Posterior vena cava (tissue), 2 donors: ENCODE results near the gene RFT1. TPM values are rescaled to one million over a fixed set of nuclear protein-coding genes. Genes with fewer than 3 reads are reported as not detected.

ENCODE experiments used
- DNase-seq: peaks from one replicate; pipeline ENCODE4 v3.0.0-alpha.2; 2020; ENCODE audit warnings: low spot score
- intact Hi-C, 2 donors: fragments of 100-400 bp; cut with DNase I; formaldehyde crosslinking; loops; one replicate each; pipeline versions ENCODE4 v1.14.1 to v1.14.2; 2022 to 2023
- long read RNA-seq, 2 donors: library from polyadenylated mRNA; unstranded; transcript quantifications; one replicate each; pipeline ENCODE4 v2.0.0, GENCODE V29; 2020 to 2021
- total RNA-seq, 2 donors: library from RNA; stranded (reverse); fragmentation: NEBNext Ultra II Directional; extraction: Animal tissue kit (Norgen Biotek cat#: 25700); gene quantifications; one replicate each; pipeline ENCODE4 v1.2.1, GENCODE V29; 2021
- donor health status: DM: yes; HTN: yes; CAD: no.
- donor health status: DM: yes; HTN: yes; CAD: no.

The RFT1 gene, protein sequence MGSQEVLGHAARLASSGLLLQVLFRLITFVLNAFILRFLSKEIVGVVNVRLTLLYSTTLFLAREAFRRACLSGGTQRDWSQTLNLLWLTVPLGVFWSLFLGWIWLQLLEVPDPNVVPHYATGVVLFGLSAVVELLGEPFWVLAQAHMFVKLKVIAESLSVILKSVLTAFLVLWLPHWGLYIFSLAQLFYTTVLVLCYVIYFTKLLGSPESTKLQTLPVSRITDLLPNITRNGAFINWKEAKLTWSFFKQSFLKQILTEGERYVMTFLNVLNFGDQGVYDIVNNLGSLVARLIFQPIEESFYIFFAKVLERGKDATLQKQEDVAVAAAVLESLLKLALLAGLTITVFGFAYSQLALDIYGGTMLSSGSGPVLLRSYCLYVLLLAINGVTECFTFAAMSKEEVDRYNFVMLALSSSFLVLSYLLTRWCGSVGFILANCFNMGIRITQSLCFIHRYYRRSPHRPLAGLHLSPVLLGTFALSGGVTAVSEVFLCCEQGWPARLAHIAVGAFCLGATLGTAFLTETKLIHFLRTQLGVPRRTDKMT
- total RNA-seq = 10 to 100 TPM; 13.6 to 15.7 TPM
- long read RNA-seq, donor 1, full-length matches to known transcripts = 7 of 9 reads
- long read RNA-seq, donor 1, partial matches to known transcripts = 0 of 9 reads
- long read RNA-seq, donor 1, other reads (novel, unspliced or antisense) = 2 of 9 reads
- long read RNA-seq, donor 2, full-length matches to known transcripts = 52 of 64 reads
- long read RNA-seq, donor 2, partial matches to known transcripts = 4 of 64 reads
- long read RNA-seq, donor 2, other reads (novel, unspliced or antisense) = 8 of 64 reads

- DNase-seq = peak; percentile 99
- intact Hi-C loops = loop anchor here (5.0 kb wide), 2 partner anchors 62 to 67 kb away; no protein-coding TSS in a partner anchor
Measured at GRCh38 chr3:53130179-53131061, at the start of gene RFT1. TSS of gene RFT1 (minus strand) at chr3:53130435. CDS start at chr3:53130400, 35 bp downstream.

GRCh38 chr3:53179580-53179979, 49.3 kb upstream of the RFT1 start:
- DNase-seq = no peak
- intact Hi-C loops = no loop called here

DNA sequence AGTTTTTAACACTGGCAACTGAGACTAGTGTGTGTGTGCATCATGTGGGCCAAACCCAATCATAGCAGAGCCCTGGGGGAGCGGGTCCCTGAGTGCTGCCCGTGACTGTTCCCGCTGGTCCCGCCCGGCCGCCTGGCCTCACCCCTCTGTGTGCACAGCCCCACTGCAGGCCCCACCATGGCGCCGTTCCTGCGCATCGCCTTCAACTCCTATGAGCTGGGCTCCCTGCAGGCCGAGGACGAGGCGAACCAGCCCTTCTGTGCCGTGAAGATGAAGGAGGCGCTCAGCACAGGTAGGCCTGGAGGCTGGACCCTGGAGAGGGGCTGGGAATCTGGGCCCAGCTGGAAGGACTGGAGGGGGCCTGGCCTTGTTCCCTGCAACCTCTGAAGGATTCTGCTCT, 48.0 kb upstream of the RFT1 start:
- DNase-seq = no peak
- intact Hi-C loops = no loop called here

DNA sequence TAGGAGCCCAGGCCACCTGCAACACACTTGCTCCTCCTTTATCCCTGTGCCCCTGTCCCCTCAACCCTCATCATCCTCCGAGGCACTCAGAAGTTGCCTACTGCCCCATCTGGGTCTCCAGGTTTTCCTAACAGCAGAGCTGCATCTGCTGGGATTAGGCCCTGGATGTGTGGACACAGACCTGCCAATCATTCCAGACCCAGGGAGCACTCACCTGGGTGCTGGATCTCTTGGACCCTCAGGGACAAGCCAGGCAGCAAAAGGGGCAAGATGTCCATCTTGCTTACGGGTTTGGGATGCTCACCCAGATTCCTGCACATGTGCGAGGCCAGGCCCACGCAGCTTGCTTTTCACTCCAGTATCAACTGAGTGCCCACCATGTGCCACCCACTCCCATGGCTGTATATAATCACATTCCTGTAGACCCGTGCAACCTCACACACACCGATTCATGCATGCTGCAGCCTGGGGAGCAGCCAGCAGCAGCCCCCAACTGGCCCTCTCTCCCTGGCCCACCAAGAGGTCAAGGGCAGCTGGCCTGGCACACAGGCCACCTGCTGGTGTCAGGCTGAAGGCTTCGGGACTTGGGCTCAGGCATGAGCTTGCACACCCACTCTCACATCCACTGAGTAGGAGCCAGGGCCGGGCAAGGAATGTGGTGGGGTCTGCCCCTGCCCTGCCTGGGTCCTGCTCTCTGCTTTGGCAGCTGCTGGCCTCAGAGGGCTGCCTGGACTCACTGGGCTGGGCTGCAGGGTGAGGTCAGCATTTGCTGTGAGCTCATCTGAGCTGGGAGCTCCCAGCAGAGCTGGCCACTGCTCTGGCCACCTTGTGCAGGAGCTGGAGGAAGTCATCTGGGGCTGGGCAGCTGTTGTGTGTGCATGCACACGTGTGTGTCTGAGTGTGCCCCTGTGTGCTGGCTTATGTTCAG, 45.6 kb upstream of the RFT1 start:
- DNase-seq = no peak
- intact Hi-C loops = no loop called here

DNA sequence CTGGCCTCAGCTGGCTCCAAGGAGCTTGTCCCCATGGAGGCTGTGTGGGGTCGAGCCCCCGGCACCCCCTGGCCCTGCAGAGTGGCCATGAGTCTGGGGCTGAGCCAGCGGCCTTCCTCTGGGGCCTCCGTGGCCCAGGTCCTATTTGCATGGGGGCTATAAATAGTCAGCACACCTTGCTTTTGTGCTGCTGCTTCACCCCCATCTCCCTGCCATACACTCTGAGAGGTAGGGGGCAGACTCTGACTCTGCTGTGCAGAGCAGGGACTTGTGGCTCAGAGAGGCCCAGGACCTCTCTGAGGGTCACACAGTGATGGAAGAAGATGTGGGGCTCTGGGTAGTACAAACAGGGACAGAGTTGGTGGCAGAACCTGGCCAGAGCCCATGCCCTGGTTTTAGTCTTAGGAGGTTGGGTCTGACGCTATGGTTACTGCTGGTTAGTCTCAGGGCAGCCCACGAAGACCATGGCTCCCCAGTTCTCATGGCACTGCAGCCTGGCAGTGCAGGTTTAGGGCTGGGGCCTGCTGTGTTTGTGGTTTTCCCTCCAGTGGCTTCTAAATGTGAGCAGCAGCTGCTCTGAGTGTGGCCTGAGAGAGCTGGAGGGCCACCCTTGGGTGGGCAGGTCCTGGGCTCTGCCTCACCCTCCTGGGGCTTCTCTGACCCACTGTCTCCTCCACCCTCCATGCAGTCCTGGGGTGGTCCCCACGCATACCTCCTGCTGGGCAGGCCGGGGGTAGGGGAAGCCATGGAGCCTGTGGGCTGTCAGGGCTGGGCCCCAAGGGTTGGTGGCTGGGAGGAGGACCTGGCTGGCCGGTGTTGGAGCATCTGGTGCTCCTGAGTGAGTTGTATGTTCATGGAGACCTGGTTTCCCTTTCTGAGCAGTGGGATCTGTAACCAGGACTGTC, 44.4 kb upstream of the RFT1 start:
- intact Hi-C loops = no loop called here
- DNase-seq = no peak

GRCh38 chr3:53173107-53173506, 42.9 kb upstream of the RFT1 start:
- intact Hi-C loops = no loop called here

DNA sequence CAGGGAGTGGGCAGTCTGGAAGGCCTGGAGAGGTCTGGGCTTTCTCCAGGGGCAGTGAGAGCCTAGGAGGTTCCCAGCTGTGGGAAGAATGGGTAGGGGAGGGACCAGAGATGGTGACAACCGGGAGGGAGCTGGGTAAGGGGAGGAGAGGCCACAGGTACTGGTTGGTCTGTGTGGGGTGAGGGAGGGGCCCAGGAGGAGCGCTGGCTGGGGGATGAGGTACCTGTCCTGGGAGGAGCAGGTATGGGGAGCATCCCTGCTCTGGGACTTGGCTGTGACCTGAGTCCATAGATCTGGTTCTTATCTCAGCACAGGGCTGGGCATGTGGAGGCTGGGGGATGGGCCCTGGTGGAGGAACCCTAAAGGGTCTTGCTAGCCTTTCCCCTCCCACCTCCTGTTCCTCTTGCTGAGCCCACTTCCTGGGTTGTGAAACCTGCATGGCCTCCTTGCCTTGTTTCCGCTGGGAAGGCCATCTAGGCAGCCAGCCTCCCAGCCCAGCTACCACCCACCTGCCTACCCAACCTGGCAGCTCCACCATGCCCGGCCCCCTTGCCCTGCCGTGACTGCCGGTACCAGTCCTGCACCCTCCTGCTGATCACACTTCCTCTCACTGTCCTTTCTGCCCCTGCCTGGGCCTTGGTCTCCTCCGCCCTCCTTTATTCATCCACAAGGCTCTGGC, 41.7 kb upstream of the RFT1 start:
- no peak for DNase-seq
- intact Hi-C loops = no loop called here

More at GRCh38 chr3:53173107-53173506, 42.9 kb upstream of the RFT1 start:
- no peak for DNase-seq

GRCh38 chr3:53171064-53171418, 40.8 kb upstream of the RFT1 start:
- intact Hi-C loops = no loop called here
- DNase-seq = no peak

- intact Hi-C loops = no loop called here
- no peak for DNase-seq
Measured at GRCh38 chr3:53170325-53171063, 40.3 kb upstream of the RFT1 start.

DNA sequence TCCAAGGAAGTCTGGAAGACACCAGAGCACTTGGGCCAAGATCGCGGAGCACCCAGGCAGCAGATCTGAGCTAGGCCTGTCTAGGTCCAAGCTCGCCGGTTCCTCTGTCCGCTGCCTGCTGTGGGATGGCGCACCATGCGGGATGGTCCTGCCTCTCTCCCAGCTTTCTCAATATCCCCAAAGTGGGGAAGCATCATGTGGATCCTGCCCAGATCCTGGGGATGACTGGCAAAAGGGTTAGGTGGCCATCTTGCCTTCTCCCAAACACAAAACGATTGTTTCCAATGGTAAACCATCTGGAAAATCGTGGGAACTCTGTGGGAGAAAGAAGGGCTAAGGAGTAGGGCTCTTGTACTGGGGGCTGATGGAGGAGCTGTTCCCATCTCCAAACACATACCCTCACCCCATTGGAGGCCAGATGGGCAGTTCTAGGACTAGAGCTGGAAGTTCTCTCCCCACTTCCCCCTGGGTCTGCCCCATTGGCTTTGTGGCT, 39.6 kb upstream of the RFT1 start:
- DNase-seq = no peak

GRCh38 chr3:53169045-53169831, 39.0 kb upstream of the RFT1 start:
- no peak for DNase-seq
- intact Hi-C loops = no loop called here

More for the DNA sequence above, 39.6 kb upstream of the RFT1 start:
- intact Hi-C loops = no loop called here

DNA sequence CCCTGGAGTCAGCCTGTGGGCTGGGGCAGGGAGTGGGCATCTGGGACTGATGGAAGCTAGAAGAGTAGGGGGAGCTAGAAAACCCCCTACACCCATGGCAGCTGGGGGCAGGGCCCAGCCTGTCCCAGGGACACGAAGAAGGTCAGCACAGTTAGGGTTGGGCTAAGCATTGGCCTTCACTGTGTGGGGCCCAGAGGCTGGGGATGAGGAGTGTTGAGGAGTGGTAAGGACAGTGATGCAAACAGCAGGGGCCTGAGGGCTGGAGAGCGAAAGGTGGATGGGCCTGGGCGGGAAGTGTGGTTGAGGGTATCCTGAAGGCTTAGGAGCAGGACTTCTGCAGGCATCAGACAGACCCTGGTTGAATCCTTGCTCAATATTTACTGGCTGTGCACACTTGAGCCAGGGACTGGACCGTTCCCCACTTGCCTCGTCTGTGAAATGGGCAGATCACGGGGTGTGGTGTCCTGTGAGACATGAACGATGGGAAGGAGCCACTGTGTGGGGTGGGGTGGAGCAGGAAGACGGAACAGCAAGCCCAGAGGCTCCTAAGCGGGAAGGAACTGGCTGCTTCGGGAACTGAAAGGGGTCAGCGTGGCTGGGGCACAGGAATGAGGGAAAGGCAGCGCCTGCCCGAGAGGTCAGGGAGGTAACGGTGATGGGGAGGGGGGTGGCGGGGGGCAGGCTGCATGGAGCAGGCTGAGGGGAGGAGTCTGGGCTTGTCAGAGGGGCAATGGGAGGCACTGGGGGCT, 38.1 kb upstream of the RFT1 start:
- DNase-seq = no peak
- intact Hi-C loops = no loop called here

DNA sequence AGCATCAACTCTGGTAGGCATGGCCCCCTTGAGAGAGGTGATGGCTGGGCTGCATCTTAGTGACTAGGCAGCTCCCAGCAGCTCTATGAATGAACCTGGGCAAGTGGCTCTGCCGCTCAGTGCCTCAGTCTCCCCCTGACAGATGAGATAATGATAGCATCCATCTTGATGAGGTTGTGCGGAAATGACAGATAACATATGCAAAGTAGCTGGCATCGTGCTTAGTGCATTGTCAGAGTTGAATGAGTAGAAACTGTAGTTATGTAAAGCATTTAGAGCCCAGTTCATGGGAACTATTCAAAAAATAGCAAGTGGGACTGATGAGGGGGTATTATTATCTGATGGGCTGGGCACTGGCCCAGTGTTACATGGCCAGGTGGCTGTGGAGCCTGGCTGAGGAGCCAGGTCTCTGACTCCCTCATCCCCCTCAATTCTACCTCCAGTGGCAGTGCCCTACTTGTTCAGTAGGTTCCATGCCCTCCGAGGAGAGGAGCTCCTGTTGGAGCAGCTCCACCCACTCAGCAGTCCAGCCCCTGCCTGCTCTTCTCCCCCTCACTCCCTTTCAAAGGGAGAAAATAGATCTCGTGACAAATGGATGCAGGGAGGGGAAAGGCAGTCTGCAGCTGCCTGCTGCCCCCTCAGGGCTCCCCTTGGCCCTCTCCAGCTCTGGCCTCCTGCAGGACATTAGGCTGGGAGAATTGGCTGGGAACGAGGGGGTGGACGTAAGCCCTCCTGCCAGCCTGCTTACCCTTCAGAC, 37.4 kb upstream of the RFT1 start:
- intact Hi-C loops = no loop called here

GRCh38 chr3:53166781-53167291, 36.6 kb upstream of the RFT1 start:
- intact Hi-C loops = no loop called here
- DNase-seq = peak; percentile 93

More for the DNA sequence above, 37.4 kb upstream of the RFT1 start:
- no peak for DNase-seq
